SK-N-MC (cell line): ENCODE results near the gene MS4A6A.
"Not testable (repeated sequence)": the region's sequence is repeated elsewhere in the genome, so short reads cannot be mapped to it uniquely, and the experiment has no call there.

Experiments used
- DNase-seq: peaks from one replicate; pipeline ENCODE4 v3.0.0-alpha.2; 2011; ENCODE audit warnings: low read depth, low spot score
- H3K27ac ChIP-seq: fragments of 200-600 bp; sonication (generic); 2 replicates; pipeline ENCODE4 v1.5.1; 2016; ENCODE audit warnings: mixed run types
- H3K36me3 ChIP-seq: fragments of 200-600 bp; sonication (generic); 2 replicates; pipeline ENCODE4 v1.6.1; 2017; ENCODE audit warnings: antibody characterized with exemption, low read length, mixed read lengths; ENCODE audit not compliant: insufficient read depth
- H3K4me3 ChIP-seq: fragments of 200-600 bp; sonication (generic); 2 replicates; pipeline ENCODE4 v1.5.1; 2016
- H3K9ac ChIP-seq: fragments of 200-600 bp; sonication (generic); 2 replicates; pipeline ENCODE4 v1.8.0; 2017; ENCODE audit warnings: mixed run types, mixed read lengths; ENCODE audit not compliant: insufficient read length
- H3K9me3 ChIP-seq: fragments of 200-600 bp; sonication (generic); 2 replicates; pipeline ENCODE4 v1.6.1; 2017; ENCODE audit warnings: low read depth, mild to moderate bottlenecking, antibody characterized with exemption, low read length, moderate library complexity, mixed read lengths
- EZH2 ChIP-seq: fragments of 200-600 bp; sonication (generic); IDR thresholded peaks from one replicate; pipeline ENCODE4 v1.6.1; 2017; ENCODE audit warnings: antibody characterized with exemption
- FOXP2 ChIP-seq: optimal IDR thresholded peaks from 2 replicates; pipeline ENCODE3; 2011; ENCODE audit warnings: mild to moderate bottlenecking, moderate library complexity; ENCODE audit not compliant: insufficient read depth; ENCODE audit errors: extremely low read length, control extremely low read depth
- POLR2AphosphoS5 ChIP-seq: IDR thresholded peaks from 2 replicates; pipeline ENCODE4 v1.6.1; 2012; ENCODE audit warnings: mild to moderate bottlenecking, low read depth, low read length, borderline replicate concordance

MS4A6A gene

DNA sequence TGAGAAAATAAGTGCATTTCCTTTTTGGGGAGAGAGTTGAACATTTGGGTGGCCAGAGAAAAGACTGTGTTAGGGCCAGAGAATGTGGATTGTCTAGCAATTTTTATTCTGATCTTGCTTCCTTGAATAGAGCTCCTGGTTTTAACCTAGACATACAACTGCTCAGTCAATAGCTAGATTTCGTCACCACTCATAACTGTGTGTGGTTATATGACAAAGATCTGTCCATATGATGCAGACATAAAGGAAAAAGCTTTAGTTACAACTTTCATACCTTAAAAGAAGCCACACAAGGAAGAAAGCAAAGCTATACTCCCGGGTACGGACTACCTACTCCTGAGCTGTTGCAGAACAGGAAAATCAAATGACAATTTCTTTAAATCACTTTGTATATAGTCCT lies 37.2 kb downstream of the MS4A6A start:
- no peak for TF ChIP-seq EZH2
- TF ChIP-seq POLR2AphosphoS5 = no peak
- TF ChIP-seq FOXP2 = no peak
- no peaks in the 10 kb centered on the region for H3K9me3 ChIP-seq

DNA sequence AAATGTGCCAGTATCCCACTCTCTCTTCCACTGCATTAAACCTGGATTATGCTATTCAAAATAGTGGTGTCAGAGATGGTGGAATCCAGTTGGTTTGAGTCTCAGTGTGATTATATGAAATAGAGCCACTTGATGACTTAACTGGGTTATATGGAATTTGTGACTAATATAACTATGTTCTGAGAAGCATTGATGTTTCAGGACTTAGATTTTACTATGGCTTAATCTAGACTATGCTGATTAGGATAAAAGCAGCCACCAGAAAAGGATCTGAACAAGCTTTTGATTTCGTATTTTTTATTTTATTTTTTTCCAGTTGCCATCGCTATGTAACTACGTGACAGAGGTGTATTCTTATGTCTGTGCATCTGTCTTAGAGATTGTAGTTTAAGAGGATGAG lies 39.1 kb downstream of the MS4A6A start:
- no peak overlapping the region for H3K9ac ChIP-seq
- TF ChIP-seq FOXP2 (no peak), EZH2 (no peak), POLR2AphosphoS5 (no peak)
- H3K9me3 ChIP-seq = no peaks in the 10 kb centered on the region
- H3K4me3 ChIP-seq = no peak overlapping the region
- no peak for DNase-seq
- H3K36me3 ChIP-seq = no peaks in the 10 kb centered on the region
- H3K27ac ChIP-seq = no peak overlapping the region

More for the DNA sequence above, 37.2 kb downstream of the MS4A6A start:
- Histone ChIP-seq H3K9ac (no peak overlapping the region), H3K4me3 (no peak overlapping the region), H3K27ac (no peak overlapping the region), H3K36me3 (no peaks in the 10 kb centered on the region)
- no peak for DNase-seq

- no peak overlapping the region for H3K4me3 ChIP-seq
- DNase-seq = no peak
- no peaks in the 10 kb centered on the region for H3K9me3 ChIP-seq
- no peaks in the 10 kb centered on the region for H3K36me3 ChIP-seq
- no peak for TF ChIP-seq POLR2AphosphoS5
- no peak for TF ChIP-seq FOXP2
- TF ChIP-seq EZH2 = no peak
- no peak overlapping the region for H3K9ac ChIP-seq
- no peak overlapping the region for H3K27ac ChIP-seq
These were observed 49.0 kb downstream of the MS4A6A start for GRCh38 chr11:60133917-60134316.

- Histone ChIP-seq H3K4me3 (no peak overlapping the region), H3K36me3 (no peaks in the 10 kb centered on the region), H3K9ac (no peak overlapping the region), H3K27ac (no peak overlapping the region), H3K9me3 (no peaks in the 10 kb centered on the region)
- no peak for TF ChIP-seq EZH2
- no peak for TF ChIP-seq POLR2AphosphoS5
- TF ChIP-seq FOXP2 = no peak
- DNase-seq = no peak
These were observed 51.0 kb downstream of the MS4A6A start for GRCh38 chr11:60131912-60132311.

- Histone ChIP-seq H3K9me3 (no peaks in the 10 kb centered on the region), H3K4me3 (no peak overlapping the region), H3K27ac (no peak overlapping the region), H3K36me3 (no peaks in the 10 kb centered on the region), H3K9ac (no peak overlapping the region)
- peak; percentile 2 for DNase-seq
- TF ChIP-seq FOXP2 = no peak
- TF ChIP-seq POLR2AphosphoS5 = no peak
- TF ChIP-seq EZH2 = no peak
These were observed 52.4 kb downstream of the MS4A6A start for GRCh38 chr11:60130496-60130895.

DNA sequence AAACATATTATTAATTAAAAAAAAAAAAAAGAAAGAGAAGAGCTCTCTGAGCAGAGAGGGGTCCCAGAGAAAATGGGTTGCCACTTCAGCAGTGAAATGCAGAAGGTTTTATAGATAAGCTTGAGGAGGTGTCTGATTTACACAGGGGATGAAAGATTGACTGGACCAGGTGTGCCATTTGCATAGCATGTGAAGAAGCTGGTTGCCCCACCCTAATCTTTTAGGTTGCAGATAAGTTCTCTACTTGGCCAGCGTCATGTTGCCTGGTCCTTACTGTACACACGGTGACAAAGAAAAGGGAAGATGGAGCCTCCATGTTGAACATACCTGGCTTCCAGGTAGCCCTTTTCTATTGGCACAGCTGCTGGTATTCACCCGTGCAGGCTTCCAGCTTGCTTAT lies 53.0 kb downstream of the MS4A6A start:
- DNase-seq = no peak

GRCh38 chr11:60128866-60129265 lies 54.0 kb downstream of the MS4A6A start:
- not testable (repeated sequence) for DNase-seq, H3K9me3 ChIP-seq

More for the DNA sequence above, 53.0 kb downstream of the MS4A6A start:
- no peak overlapping the region for H3K4me3 ChIP-seq
- no peak overlapping the region for H3K27ac ChIP-seq
- TF ChIP-seq POLR2AphosphoS5 (no peak), FOXP2 (no peak), EZH2 (no peak)
- no peaks in the 10 kb centered on the region for H3K36me3 ChIP-seq
- H3K9ac ChIP-seq = no peak overlapping the region
- no peaks in the 10 kb centered on the region for H3K9me3 ChIP-seq

DNA sequence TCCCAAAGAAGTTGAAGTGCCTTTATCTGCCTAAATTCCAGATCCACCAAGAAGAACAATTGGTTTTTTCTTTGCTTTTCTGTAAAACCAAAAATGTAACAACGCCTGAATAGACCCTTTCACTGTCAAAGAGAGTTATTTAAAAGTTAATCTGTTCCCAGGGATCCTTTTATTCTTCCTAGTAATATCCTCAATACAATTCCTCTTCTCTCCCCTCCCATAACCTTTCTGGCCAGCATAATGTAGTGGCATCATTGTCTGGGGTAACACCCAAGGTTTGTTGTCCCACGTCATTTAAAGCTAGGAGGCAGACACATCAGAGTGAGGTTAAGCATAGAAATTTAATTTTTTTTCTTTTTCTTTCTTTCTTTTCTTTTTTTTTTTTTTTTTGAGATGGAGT lies 54.5 kb downstream of the MS4A6A start:
- no peaks in the 10 kb centered on the region for H3K9me3 ChIP-seq
- no peak for DNase-seq
- no peak overlapping the region for H3K27ac ChIP-seq
- TF ChIP-seq POLR2AphosphoS5 = no peak
- no peak for TF ChIP-seq EZH2
- no peak for TF ChIP-seq FOXP2
- no peaks in the 10 kb centered on the region for H3K36me3 ChIP-seq
- H3K9ac ChIP-seq = no peak overlapping the region
- no peak overlapping the region for H3K4me3 ChIP-seq

More at GRCh38 chr11:60128866-60129265, 54.0 kb downstream of the MS4A6A start:
- H3K9ac ChIP-seq, H3K27ac ChIP-seq, H3K4me3 ChIP-seq, H3K36me3 ChIP-seq: not testable (repeated sequence)

DNA sequence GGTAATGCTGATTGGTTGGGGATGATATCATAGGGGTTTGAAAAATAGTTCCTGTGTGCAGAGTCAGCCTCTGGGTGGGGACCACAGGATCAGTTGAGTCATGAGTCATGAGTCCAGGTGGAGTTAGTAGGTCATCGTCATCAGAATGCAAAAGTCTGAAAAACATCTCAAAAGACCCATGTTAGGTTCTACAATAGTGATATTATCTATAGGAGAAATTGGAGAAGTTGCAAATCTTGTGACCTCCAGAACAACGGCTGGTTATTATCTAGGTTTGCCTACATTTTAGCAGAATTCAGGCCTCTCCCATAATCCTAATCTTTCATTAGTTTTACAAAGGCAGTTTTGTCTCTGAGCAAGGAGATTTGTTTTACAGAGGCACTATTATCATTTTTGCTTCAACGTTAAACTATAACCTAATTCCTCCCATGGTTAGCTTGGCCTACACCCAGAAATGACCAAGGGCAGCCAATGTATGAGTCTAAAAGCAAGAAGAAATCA lies 55.5 kb downstream of the MS4A6A start:
- H3K4me3 ChIP-seq = no peak overlapping the region
- H3K27ac ChIP-seq = no peak overlapping the region
- no peak overlapping the region for H3K9ac ChIP-seq
- no peak for DNase-seq
- no peaks in the 10 kb centered on the region for H3K9me3 ChIP-seq
- no peaks in the 10 kb centered on the region for H3K36me3 ChIP-seq
- TF ChIP-seq EZH2 (no peak), FOXP2 (no peak), POLR2AphosphoS5 (no peak)
